NCI-H2107 treated with DMSO at 0.1 percent for 48 hours (cell line): ENCODE measurements around the gene BDH1.
"Not testable (repeated sequence)": the region's sequence is repeated elsewhere in the genome, so short reads cannot be mapped to it uniquely, and the experiment has no call there.

Experiments used
- DNase-seq: peaks from one replicate; lab custom pipeline; 2025; ENCODE audit not compliant: unreplicated experiment; lab: John Stamatoyannopoulos, UW

BDH1 gene

GRCh38 chr3:197521277-197522182 is 34.2 kb downstream of the BDH1 start:
- no peak for DNase-seq

GRCh38 chr3:197520311-197521276 is 35.2 kb downstream of the BDH1 start:
- DNase-seq, result no peak

GRCh38 chr3:197519801-197520211 is 36.0 kb downstream of the BDH1 start:
- no peak for DNase-seq

GRCh38 chr3:197518881-197519421 is 36.8 kb downstream of the BDH1 start:
- DNase-seq, result no peak

GRCh38 chr3:197517922-197518683 is 37.7 kb downstream of the BDH1 start:
- DNase-seq, result not testable (repeated sequence)

- not testable (repeated sequence) for DNase-seq
Measured at GRCh38 chr3:197516890-197517606, 38.7 kb downstream of the BDH1 start.

GRCh38 chr3:197516517-197516889 is 39.3 kb downstream of the BDH1 start:
- DNase-seq, result peak; percentile 27

GRCh38 chr3:197514786-197515355 is 40.9 kb downstream of the BDH1 start:
- no peak for DNase-seq

- no peak for DNase-seq
Measured at GRCh38 chr3:197513953-197514785, 41.6 kb downstream of the BDH1 start.

GRCh38 chr3:197512691-197513571 is 42.8 kb downstream of the BDH1 start:
- DNase-seq, result no peak

GRCh38 chr3:197511853-197512635 is 43.7 kb downstream of the BDH1 start:
- no peak for DNase-seq

GRCh38 chr3:197511130-197511529 is 44.6 kb downstream of the BDH1 start:
- DNase-seq, result no peak

- DNase-seq, result no peak
Measured at GRCh38 chr3:197510642-197511018, 45.1 kb downstream of the BDH1 start.

- no peak for DNase-seq
Measured at GRCh38 chr3:197508924-197509775, 46.6 kb downstream of the BDH1 start.

- DNase-seq, result peak; percentile 36
Measured at GRCh38 chr3:197508461-197508860, 47.3 kb downstream of the BDH1 start.

- no peak for DNase-seq
Measured at GRCh38 chr3:197508051-197508451, 47.7 kb downstream of the BDH1 start.
